Measurements from ENCODE around the gene CUL1. TPM values are rescaled to one million over a fixed set of nuclear protein-coding genes. Genes with fewer than 3 reads are reported as not detected.

CUL1 gene
- total RNA-seq, 1 experiment from 2014 or later, result 72.3 TPM

GRCh38 chr7:148699782-148700629 lies 1.3 kb downstream of the CUL1 start:
- H3K4me2 ChIP-seq (ENCODE audit: insufficient read depth, insufficient read length, low read length), result peak overlapping the region; percentile 75
- H3K27me3 ChIP-seq (ENCODE audit: insufficient read depth, low read length), result no peaks in the 10 kb centered on the region
- peaks cover 0 to 1% (median 0%) of the 10 kb centered on the region in 3 experiments; a peak in 1 of 7 replicates for H3K36me3 Mint-ChIP-seq (ENCODE audit: insufficient read depth in 1 of 3, low read depth in 3 of 3)
- no peak overlapping the region for H2BK15ac ChIP-seq (ENCODE audit: low read depth, low read length)
- no peak overlapping the region for H4K91ac ChIP-seq (ENCODE audit: insufficient read length, low read depth, low read length)
- no peak overlapping the region for H4K8ac ChIP-seq (replicated peaks; ENCODE audit: insufficient read length, low read depth, low read length)
- no peak overlapping the region for H2BK120ac ChIP-seq (ENCODE audit: low read depth, low read length, poor library complexity, severe bottlenecking)
- no peak overlapping the region for H2BK5ac ChIP-seq (ENCODE audit: insufficient read length, low read length)
- peaks cover 53 to 60% of the 10 kb centered on the region in 2 experiments for H3K4me1 Mint-ChIP-seq
- peaks cover 37% of the 10 kb centered on the region; the same call in 1 of the 2 replicates for H3K79me2 ChIP-seq (ENCODE audit: insufficient read depth, low read length)
- peaks cover 10% of the 10 kb centered on the region for H3K4me1 ChIP-seq (ENCODE audit: insufficient read depth, low read length)
- H3K27ac ChIP-seq (ENCODE audit: insufficient read length, low read depth, low read length), result peak overlapping the region; percentile 16
- no peaks in the 10 kb centered on the region for H3K9me3 ChIP-seq (ENCODE audit: control insufficient read depth, low read depth, low read length)
- H3K4ac ChIP-seq (ENCODE audit: low read depth, low read length), result no peak overlapping the region
- H3K27ac Mint-ChIP-seq, result peak overlapping the region; percentile 93 to 98 (median 95)
- H3K18ac ChIP-seq (ENCODE audit: insufficient read length, low read depth, low read length), result no peak overlapping the region
- no peak overlapping the region for H2AK5ac ChIP-seq (ENCODE audit: insufficient read length, low read length)
- no CpG with 5 or more reads among the region's 36 CpGs for WGBS (ENCODE audit: extremely low coverage, insufficient read length, low lambda C conversion rate)
- no peaks in the 10 kb centered on the region; the same call in 1 of the 2 replicates for H3K27me3 Mint-ChIP-seq (ENCODE audit: low read depth)
- H3K9me3 Mint-ChIP-seq, result no peaks in the 10 kb centered on the region; a peak in 1 of 5 replicates
- no peak overlapping the region for H2BK20ac ChIP-seq (ENCODE audit: low read depth, low read length, poor library complexity, severe bottlenecking)
- H3K23ac ChIP-seq (ENCODE audit: insufficient read length, low read depth, low read length), result no peak overlapping the region
- peak overlapping the region; percentile 97; the same call in 1 of the 2 replicates for H3K14ac ChIP-seq (ENCODE audit: insufficient read depth, low read length)
- no peaks in the 10 kb centered on the region for H4K20me1 ChIP-seq (ENCODE audit: control insufficient read depth, insufficient read depth, insufficient read length)
- H3K9ac ChIP-seq (ENCODE audit: extremely low read depth, insufficient read length, low read length), result peak overlapping the region; percentile 86
- peak overlapping the region; percentile 81 to 94 for H3K4me3 Mint-ChIP-seq
- H4K5ac ChIP-seq (ENCODE audit: insufficient read length, low read depth, low read length), result no peak overlapping the region
- H3K23me2 ChIP-seq (ENCODE audit: insufficient read length, low read depth, low read length, poor library complexity, severe bottlenecking), result no peaks in the 10 kb centered on the region
- no peak overlapping the region for H2AFZ ChIP-seq (ENCODE audit: low read length)
- H3K56ac ChIP-seq (ENCODE audit: insufficient read length, low read depth, low read length), result no peak overlapping the region
- H2BK12ac ChIP-seq (ENCODE audit: insufficient read length, low read depth, low read length), result no peak overlapping the region
- no peak overlapping the region for H3T11ph ChIP-seq (ENCODE audit: low read length)
- H3K79me1 ChIP-seq (ENCODE audit: insufficient read depth, low read depth, low read length, poor library complexity, severe bottlenecking), result no peaks in the 10 kb centered on the region
- no peak for DNase-seq
- no peak for TF ChIP-seq CTCF (conservative IDR thresholded peaks at IDR 0.05)
